Type B pancreatic cell (in vitro differentiated cells): ENCODE data around the gene CA9. TPM values are rescaled to one million over a fixed set of nuclear protein-coding genes. Genes with fewer than 3 reads are reported as not detected.

Experiments
- DNase-seq: peaks from one replicate; pipeline ENCODE4 v3.0.0; 2021; ENCODE audit warnings: mixed read lengths; ENCODE audit not compliant: unreplicated experiment; ENCODE audit errors: extremely low spot score
- H3K27ac Mint-ChIP-seq: 2 replicates; pipeline ENCODE4 v1.8.0; 2021; ENCODE audit warnings: mild to moderate bottlenecking, mixed read lengths
- H3K27me3 Mint-ChIP-seq: 2 replicates; pipeline ENCODE4 v1.8.0; 2021; ENCODE audit warnings: mixed read lengths
- H3K36me3 Mint-ChIP-seq: 2 replicates; pipeline ENCODE4 v1.8.0; 2021; ENCODE audit warnings: mixed read lengths
- H3K4me1 Mint-ChIP-seq: one replicate; pipeline ENCODE4 v1.8.0; 2021; ENCODE audit warnings: mixed read lengths; ENCODE audit not compliant: unreplicated experiment
- H3K4me3 Mint-ChIP-seq: 2 replicates; pipeline ENCODE4 v1.8.0; 2021; ENCODE audit warnings: mild to moderate bottlenecking, mixed read lengths
- H3K9me3 Mint-ChIP-seq: 2 replicates; pipeline ENCODE4 v1.8.0; 2021; ENCODE audit warnings: mixed read lengths
- total RNA-seq: library from RNA; stranded (reverse); gene quantifications from 2 replicates; pipeline ENCODE4 v1.2.1, GENCODE V29; 2021; ENCODE audit warnings: low replicate concordance
- TF ChIP-seq, protein P1 (sequence below): fragments of 200-600 bp; sonication (generic); conservative IDR thresholded peaks from 2 replicates; pipeline ENCODE4 v1.5.0; 2021; ENCODE audit warnings: antibody characterized with exemption, mild to moderate bottlenecking

The CA9 gene
- total RNA-seq, 1 donor from 2014 or later, result 1.5 TPM

- H3K36me3 Mint-ChIP-seq, result peaks cover 8% of the 10 kb centered on the region
- no peak overlapping the region for H3K27ac Mint-ChIP-seq
- no peaks in the 10 kb centered on the region for H3K27me3 Mint-ChIP-seq
- H3K4me1 Mint-ChIP-seq, result peaks cover 10% of the 10 kb centered on the region
- TF ChIP-seq, protein P1, sequence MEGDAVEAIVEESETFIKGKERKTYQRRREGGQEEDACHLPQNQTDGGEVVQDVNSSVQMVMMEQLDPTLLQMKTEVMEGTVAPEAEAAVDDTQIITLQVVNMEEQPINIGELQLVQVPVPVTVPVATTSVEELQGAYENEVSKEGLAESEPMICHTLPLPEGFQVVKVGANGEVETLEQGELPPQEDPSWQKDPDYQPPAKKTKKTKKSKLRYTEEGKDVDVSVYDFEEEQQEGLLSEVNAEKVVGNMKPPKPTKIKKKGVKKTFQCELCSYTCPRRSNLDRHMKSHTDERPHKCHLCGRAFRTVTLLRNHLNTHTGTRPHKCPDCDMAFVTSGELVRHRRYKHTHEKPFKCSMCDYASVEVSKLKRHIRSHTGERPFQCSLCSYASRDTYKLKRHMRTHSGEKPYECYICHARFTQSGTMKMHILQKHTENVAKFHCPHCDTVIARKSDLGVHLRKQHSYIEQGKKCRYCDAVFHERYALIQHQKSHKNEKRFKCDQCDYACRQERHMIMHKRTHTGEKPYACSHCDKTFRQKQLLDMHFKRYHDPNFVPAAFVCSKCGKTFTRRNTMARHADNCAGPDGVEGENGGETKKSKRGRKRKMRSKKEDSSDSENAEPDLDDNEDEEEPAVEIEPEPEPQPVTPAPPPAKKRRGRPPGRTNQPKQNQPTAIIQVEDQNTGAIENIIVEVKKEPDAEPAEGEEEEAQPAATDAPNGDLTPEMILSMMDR, result no peak
- H3K4me3 Mint-ChIP-seq, result no peak overlapping the region
- H3K9me3 Mint-ChIP-seq, result no peaks in the 10 kb centered on the region
- no peak for DNase-seq
These were observed 22.2 kb downstream of the CA9 start for GRCh38 chr9:35695943-35696401.

DNA sequence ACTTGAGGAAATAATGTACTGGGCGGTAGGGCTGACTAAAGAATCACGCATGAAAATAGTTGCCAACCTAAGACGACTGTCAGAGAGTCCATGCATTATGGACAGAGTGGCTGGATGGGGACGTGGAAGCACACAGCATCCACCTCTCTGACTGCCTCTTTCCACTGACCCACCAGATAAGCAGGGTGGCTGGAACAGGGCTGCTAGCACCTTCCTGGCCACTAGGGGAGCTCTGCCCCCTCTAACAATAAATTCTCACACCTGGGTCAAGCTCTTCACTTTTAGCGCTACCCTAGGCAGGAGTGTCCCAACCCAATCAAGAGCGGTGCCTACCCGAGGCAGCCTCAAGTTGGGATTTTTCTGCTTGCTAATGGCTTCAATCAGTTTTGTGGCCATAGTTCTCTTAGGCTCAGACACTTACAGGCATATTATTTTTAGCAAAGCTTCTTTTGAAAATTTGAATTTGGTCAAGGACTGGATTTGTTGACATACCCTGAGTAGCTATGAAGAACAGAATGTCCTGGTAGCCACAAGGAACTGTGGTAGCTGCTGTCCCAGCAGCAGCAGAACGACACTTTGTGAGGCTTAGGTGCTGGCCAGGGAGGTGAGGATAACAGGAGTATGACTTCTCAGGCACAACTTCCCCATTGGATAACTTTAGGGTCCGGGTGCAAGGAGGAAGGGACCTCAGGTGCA is 22.9 kb downstream of the CA9 start:
- H3K27ac Mint-ChIP-seq, result peak overlapping the region; percentile 33
- peaks cover 8% of the 10 kb centered on the region for H3K36me3 Mint-ChIP-seq
- no peaks in the 10 kb centered on the region for H3K9me3 Mint-ChIP-seq
- TF ChIP-seq, protein P1, result peak; percentile 93
- no peaks in the 10 kb centered on the region for H3K27me3 Mint-ChIP-seq
- no peak overlapping the region for H3K4me3 Mint-ChIP-seq
- DNase-seq, result no peak
- peaks cover 4% of the 10 kb centered on the region for H3K4me1 Mint-ChIP-seq

DNA sequence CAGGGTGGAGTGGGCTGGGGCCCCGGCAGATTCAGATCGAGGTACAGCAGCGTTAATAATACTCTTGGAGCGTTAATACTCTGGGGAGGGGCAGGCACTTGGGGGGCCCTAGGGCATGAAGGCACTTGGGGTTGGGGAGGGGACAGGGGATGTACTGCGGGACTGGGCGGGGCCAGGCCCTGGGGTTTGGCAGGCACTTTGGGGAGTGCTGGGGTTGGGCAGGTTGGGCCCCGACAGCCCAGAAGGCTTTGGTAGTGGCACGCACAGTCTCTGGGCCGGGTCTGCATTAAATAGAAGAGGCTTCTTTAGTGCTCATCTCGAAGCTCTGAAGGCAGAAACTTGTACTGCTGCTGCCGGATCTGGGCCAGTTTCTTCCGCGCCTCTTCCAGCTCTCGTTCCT is 23.8 kb downstream of the CA9 start:
- Mint-ChIP-seq H3K4me1 (no peaks in the 10 kb centered on the region), H3K27me3 (no peaks in the 10 kb centered on the region), H3K36me3 (peaks cover 8% of the 10 kb centered on the region), H3K4me3 (no peak overlapping the region), H3K27ac (no peak overlapping the region), H3K9me3 (no peaks in the 10 kb centered on the region)
- no peak for DNase-seq
- TF ChIP-seq, protein P1, result no peak

- TF ChIP-seq, protein P1, result no peak
- H3K4me3 Mint-ChIP-seq, result no peak overlapping the region
- H3K9me3 Mint-ChIP-seq, result no peaks in the 10 kb centered on the region
- no peaks in the 10 kb centered on the region for H3K4me1 Mint-ChIP-seq
- H3K27me3 Mint-ChIP-seq, result no peaks in the 10 kb centered on the region
- no peak overlapping the region for H3K27ac Mint-ChIP-seq
- H3K36me3 Mint-ChIP-seq, result peaks cover 15% of the 10 kb centered on the region
- no peak for DNase-seq
These were observed 24.5 kb downstream of the CA9 start for GRCh38 chr9:35698231-35698630.

GRCh38 chr9:35700031-35700430 is 26.3 kb downstream of the CA9 start:
- Mint-ChIP-seq H3K4me1 (no peaks in the 10 kb centered on the region), H3K4me3 (no peak overlapping the region), H3K27ac (no peak overlapping the region), H3K36me3 (peaks cover 24% of the 10 kb centered on the region), H3K27me3 (no peaks in the 10 kb centered on the region), H3K9me3 (no peaks in the 10 kb centered on the region)
- TF ChIP-seq, protein P1, result no peak
- no peak for DNase-seq
